MG63 (cell line): Measurements from ENCODE around the gene TFDP3. TPM values are rescaled to one million over a fixed set of nuclear protein-coding genes. Genes with fewer than 3 reads are reported as not detected.

Experiments
- DNase-seq: peaks from one replicate; pipeline ENCODE4 v3.0.0-alpha.2; 2020
- H3K27me3 ChIP-seq: fragments of 250-450 bp; sonication (Bioruptor Pico); 2 replicates; pipeline ENCODE4 v1.5.1; 2020; ENCODE audit warnings: mild to moderate bottlenecking, moderate library complexity
- H3K36me3 ChIP-seq: fragments of 250-450 bp; sonication (Bioruptor Pico); 2 replicates; pipeline ENCODE4 v1.5.1; 2020; ENCODE audit warnings: mild to moderate bottlenecking, moderate library complexity
- H3K4me3 ChIP-seq: fragments of 250-450 bp; sonication (Bioruptor Pico); 2 replicates; pipeline ENCODE4 v1.5.1; 2020; ENCODE audit warnings: mild to moderate bottlenecking, moderate library complexity
- H3K9me3 ChIP-seq: fragments of 250-450 bp; sonication (Bioruptor Pico); 2 replicates; pipeline ENCODE4 v1.5.1; 2020; ENCODE audit warnings: mild to moderate bottlenecking, moderate library complexity
- total RNA-seq: library from RNA; depleted of rRNA; stranded (reverse); fragments of >200 nt; shearing (Covaris generic); gene quantifications from 2 replicates; pipeline ENCODE4 v1.2.3, GENCODE V29; 2014; ENCODE audit warnings: low replicate concordance; rRNA removed

Gene TFDP3
- total RNA-seq, 1 experiment from 2014 or later, result not detected

- no peak for DNase-seq
- Histone ChIP-seq H3K27me3 (no peaks in the 10 kb centered on the region), H3K4me3 (no peak overlapping the region), H3K36me3 (no peaks in the 10 kb centered on the region), H3K9me3 (no peaks in the 10 kb centered on the region)
Observed at GRCh38 chrX:133207751-133208150, 10.4 kb downstream of the TFDP3 start.

GRCh38 chrX:133191739-133192039 is 26.5 kb downstream of the TFDP3 start:
- H3K4me3 ChIP-seq, result no peak overlapping the region

GRCh38 chrX:133190877-133191738 is 27.0 kb downstream of the TFDP3 start:
- no peaks in the 10 kb centered on the region for H3K36me3 ChIP-seq

More at GRCh38 chrX:133191739-133192039, 26.5 kb downstream of the TFDP3 start:
- no peak for DNase-seq
- Histone ChIP-seq H3K27me3 (no peaks in the 10 kb centered on the region), H3K36me3 (no peaks in the 10 kb centered on the region), H3K9me3 (no peaks in the 10 kb centered on the region)

DNA sequence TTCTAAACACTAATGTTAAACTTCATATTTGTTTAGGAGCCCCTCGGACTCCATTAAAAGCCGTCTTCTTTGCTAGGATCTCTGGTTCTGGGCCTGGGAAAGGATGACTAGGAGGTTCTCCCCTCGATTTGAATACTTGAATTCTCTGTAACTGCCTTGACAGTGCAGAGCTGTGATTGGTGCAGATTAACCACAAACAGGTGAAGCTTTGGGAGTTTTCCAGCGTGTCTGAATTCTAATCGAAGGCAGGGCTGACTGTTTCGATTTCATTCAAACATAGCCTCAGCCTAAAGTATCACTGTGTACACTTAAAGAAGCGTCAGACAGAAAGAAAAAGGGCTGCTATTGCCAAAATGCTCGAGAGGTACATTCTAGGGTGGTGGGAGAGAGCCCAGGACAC is 29.0 kb downstream of the TFDP3 start:
- no peak overlapping the region for H3K4me3 ChIP-seq
- no peak for DNase-seq
- H3K36me3 ChIP-seq, result no peaks in the 10 kb centered on the region
- no peaks in the 10 kb centered on the region for H3K9me3 ChIP-seq
- H3K27me3 ChIP-seq, result no peaks in the 10 kb centered on the region

More at GRCh38 chrX:133190877-133191738, 27.0 kb downstream of the TFDP3 start:
- no peak for DNase-seq
- Histone ChIP-seq H3K27me3 (no peaks in the 10 kb centered on the region), H3K9me3 (no peaks in the 10 kb centered on the region), H3K4me3 (no peak overlapping the region)

GRCh38 chrX:133188631-133189030 is 29.5 kb downstream of the TFDP3 start:
- Histone ChIP-seq H3K4me3 (no peak overlapping the region), H3K9me3 (no peaks in the 10 kb centered on the region), H3K27me3 (no peaks in the 10 kb centered on the region), H3K36me3 (no peaks in the 10 kb centered on the region)
- no peak for DNase-seq

- DNase-seq, result no peak
- Histone ChIP-seq H3K4me3 (no peak overlapping the region), H3K36me3 (no peaks in the 10 kb centered on the region), H3K9me3 (no peaks in the 10 kb centered on the region), H3K27me3 (no peaks in the 10 kb centered on the region)
Observed at GRCh38 chrX:133185938-133186337, 32.2 kb downstream of the TFDP3 start.

- Histone ChIP-seq H3K4me3 (no peak overlapping the region), H3K36me3 (no peaks in the 10 kb centered on the region)
Observed at GRCh38 chrX:133185119-133185518, 33.0 kb downstream of the TFDP3 start.

DNA sequence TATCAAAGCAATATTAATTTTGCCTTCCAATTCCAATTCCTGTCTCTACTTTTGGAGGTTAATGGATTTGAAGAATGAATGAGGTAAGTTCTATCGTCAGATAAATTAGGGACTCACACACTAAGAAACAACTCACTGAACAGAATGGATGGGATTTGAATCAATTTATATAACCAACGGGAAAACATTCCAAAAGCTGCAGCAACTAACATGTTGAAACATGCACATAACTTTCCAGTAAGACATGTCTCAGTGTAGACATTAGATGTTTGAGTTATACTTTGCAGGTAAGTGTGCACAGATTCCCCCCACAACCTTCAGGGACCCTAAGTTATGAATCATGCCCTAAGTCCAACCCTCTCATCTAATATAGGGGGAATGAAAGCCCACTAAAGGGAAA is 34.3 kb downstream of the TFDP3 start:
- DNase-seq, result no peak
- Histone ChIP-seq H3K4me3 (no peak overlapping the region), H3K36me3 (no peaks in the 10 kb centered on the region), H3K9me3 (no peaks in the 10 kb centered on the region), H3K27me3 (no peaks in the 10 kb centered on the region)

More at GRCh38 chrX:133185119-133185518, 33.0 kb downstream of the TFDP3 start:
- Histone ChIP-seq H3K27me3 (no peaks in the 10 kb centered on the region), H3K9me3 (no peaks in the 10 kb centered on the region)
- no peak for DNase-seq

GRCh38 chrX:133179500-133179899 is 38.7 kb downstream of the TFDP3 start:
- no peaks in the 10 kb centered on the region for H3K36me3 ChIP-seq
- H3K27me3 ChIP-seq, result no peaks in the 10 kb centered on the region
- H3K9me3 ChIP-seq, result no peaks in the 10 kb centered on the region
- DNase-seq, result no peak
- no peak overlapping the region for H3K4me3 ChIP-seq

DNA sequence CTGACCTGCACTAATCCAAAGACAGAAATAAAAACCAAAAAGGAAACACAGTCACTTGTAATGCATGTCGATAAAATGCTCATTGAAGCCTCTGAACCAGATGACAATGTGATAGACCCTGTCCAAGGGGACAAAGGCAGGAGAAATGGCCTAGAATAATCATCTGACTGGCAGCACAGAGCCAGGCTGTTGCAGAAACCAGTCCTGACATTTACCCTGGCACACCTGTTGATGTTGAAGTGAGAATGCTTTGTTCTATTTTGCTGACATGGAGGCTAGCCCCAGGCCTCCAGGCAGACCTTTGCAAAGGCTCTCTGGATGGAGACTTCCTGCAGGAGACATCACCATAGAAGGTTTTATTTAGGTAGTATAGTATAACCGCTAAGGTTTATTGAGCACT is 41.0 kb downstream of the TFDP3 start:
- Histone ChIP-seq H3K4me3 (no peak overlapping the region), H3K9me3 (no peaks in the 10 kb centered on the region), H3K27me3 (no peaks in the 10 kb centered on the region), H3K36me3 (no peaks in the 10 kb centered on the region)
- DNase-seq, result no peak

DNA sequence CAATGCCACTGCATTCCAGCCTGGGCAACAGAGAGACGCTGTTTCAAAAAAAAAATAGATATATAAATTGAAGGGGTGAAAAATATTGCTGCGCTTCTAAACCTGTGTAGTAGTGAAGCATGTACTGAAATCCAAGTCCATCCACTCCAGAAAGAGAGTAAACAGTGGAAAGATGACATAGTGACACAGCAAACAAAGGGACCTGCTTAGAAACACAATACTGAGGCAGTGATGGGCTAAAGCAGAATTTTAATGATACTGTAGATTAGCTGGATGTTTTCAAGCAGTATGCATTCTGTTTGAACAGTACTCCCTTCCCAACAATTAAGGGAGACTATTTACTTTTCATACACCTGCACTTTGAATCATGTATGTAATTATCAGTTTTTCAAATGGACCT is 42.5 kb downstream of the TFDP3 start:
- no peaks in the 10 kb centered on the region for H3K9me3 ChIP-seq
- H3K36me3 ChIP-seq, result no peaks in the 10 kb centered on the region
- H3K4me3 ChIP-seq, result no peak overlapping the region
- no peak for DNase-seq
- no peaks in the 10 kb centered on the region for H3K27me3 ChIP-seq

DNA sequence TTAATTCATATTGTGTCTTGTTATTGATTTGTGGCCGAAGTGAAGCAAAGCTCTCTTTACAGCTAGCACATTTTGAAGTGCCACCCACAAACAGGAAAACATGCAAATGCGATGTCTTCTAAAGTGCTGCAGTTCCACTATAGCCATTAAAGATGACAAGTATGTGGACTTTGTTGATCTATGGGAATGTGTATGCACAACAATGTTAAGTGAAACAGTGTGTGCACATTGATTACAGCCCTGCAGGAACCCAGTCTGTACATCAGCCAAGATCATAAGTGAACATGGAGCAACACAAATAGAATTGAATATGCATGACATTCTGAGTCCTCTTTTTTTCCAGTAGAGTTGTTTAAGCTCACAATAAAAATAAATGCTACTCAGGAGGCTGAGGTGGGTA is 43.0 kb downstream of the TFDP3 start:
- H3K36me3 ChIP-seq, result no peaks in the 10 kb centered on the region
- no peaks in the 10 kb centered on the region for H3K9me3 ChIP-seq
- no peaks in the 10 kb centered on the region for H3K27me3 ChIP-seq
- no peak overlapping the region for H3K4me3 ChIP-seq
- no peak for DNase-seq

- H3K9me3 ChIP-seq, result no peaks in the 10 kb centered on the region
- no peaks in the 10 kb centered on the region for H3K36me3 ChIP-seq
- no peak for DNase-seq
- H3K4me3 ChIP-seq, result no peak overlapping the region
- H3K27me3 ChIP-seq, result no peaks in the 10 kb centered on the region
Observed at GRCh38 chrX:133171962-133172708, 46.0 kb downstream of the TFDP3 start.

Other genes with a start within 250 kb of the TFDP3 start
- not detected in 2 replicates for gene USP26, start 121.2 kb downstream of the TFDP3 start, total RNA-seq
- 0.66 and 0.96 TPM in 2 replicates for gene GPC4, start 197.1 kb upstream of the TFDP3 start, total RNA-seq